PC-3 (cell line): ENCODE results near the gene IL36B. TPM values are rescaled to one million over a fixed set of nuclear protein-coding genes. Genes with fewer than 3 reads are reported as not detected.

Source experiments
- ATAC-seq: fragments of 200-7000 bp; cut with Tn5 transposase; 2 replicates; pipeline ENCODE4 v1.9.1; 2020; ENCODE audit warnings: mild to moderate bottlenecking, moderate library complexity
- BruUV-seq: library from RNA; stranded (reverse); fragments of 400-500 nt; replicated peaks from 2 replicates; lab custom pipeline; 2021; lab: Mats Ljungman, UMichigan
- CTCF ChIA-PET: fragments of 300-600 bp; sonication (Branson Sonifier 250); formaldehyde crosslinking; loops from one replicate; lab custom pipeline; 2022; ENCODE audit warnings: antibody characterized with exemption; lab: Charles Lee
- POLR2A ChIA-PET: fragments of 300-600 bp; sonication (Branson Sonifier 250); formaldehyde crosslinking; loops from one replicate; lab custom pipeline; 2022; ENCODE audit warnings: antibody characterized with exemption; ENCODE audit not compliant: unreplicated experiment; lab: Charles Lee
- DNase-seq: peaks from one replicate; pipeline ENCODE4 v3.0.0-alpha.2; 2015
- H2AFZ ChIP-seq: fragments of 300-600 bp; sonication (generic); 2 replicates; pipeline ENCODE4 v1.6.0; 2016; ENCODE audit warnings: antibody characterized with exemption, low read length
- H3F3A ChIP-seq: fragments of 300-600 bp; sonication (generic); one replicate; pipeline ENCODE4 v1.6.0; 2017; ENCODE audit warnings: antibody characterized with exemption, low read length, control low read depth, mild to moderate bottlenecking; ENCODE audit not compliant: unreplicated experiment
- H3K27ac ChIP-seq: fragments of 300-600 bp; sonication (generic); 2 replicates; pipeline ENCODE4 v1.5.1; 2016; ENCODE audit warnings: mild to moderate bottlenecking, low read length
- H3K27me3 ChIP-seq: fragments of 300-600 bp; sonication (generic); 2 replicates; pipeline ENCODE4 v1.6.1; 2016; ENCODE audit warnings: low read length, mixed read lengths
- H3K36me3 ChIP-seq: fragments of 300-600 bp; sonication (generic); 2 replicates; pipeline ENCODE4 v1.6.1; 2016; ENCODE audit warnings: low read depth, mixed run types, low read length, mixed read lengths
- H3K4me1 ChIP-seq: fragments of 300-600 bp; sonication (generic); 2 replicates; pipeline ENCODE4 v1.5.1; 2016; ENCODE audit warnings: low read length; ENCODE audit not compliant: insufficient read depth
- H3K4me2 ChIP-seq: fragments of 300-600 bp; sonication (generic); 2 replicates; pipeline ENCODE4 v1.6.0; 2016; ENCODE audit warnings: low read length
- H3K4me3 ChIP-seq: fragments of 300-600 bp; sonication (generic); 2 replicates; pipeline ENCODE4 v1.5.1; 2016; ENCODE audit warnings: mild to moderate bottlenecking, low read length, mixed read lengths
- H3K79me2 ChIP-seq: fragments of 300-600 bp; sonication (generic); 2 replicates; pipeline ENCODE4 v1.6.1; 2017; ENCODE audit warnings: low read length, mixed read lengths
- H3K9ac ChIP-seq: fragments of 300-600 bp; sonication (generic); 2 replicates; pipeline ENCODE4 v1.6.0; 2016; ENCODE audit warnings: mild to moderate bottlenecking, low read length
- H3K9me2 ChIP-seq: fragments of 300-600 bp; sonication (generic); replicated peaks from 2 replicates; pipeline ENCODE4 v1.6.1; 2016; ENCODE audit warnings: mixed run types, low read length, mixed read lengths
- H3K9me3 ChIP-seq: fragments of 300-600 bp; sonication (generic); 2 replicates; pipeline ENCODE4 v1.6.1; 2016; ENCODE audit warnings: low read length, mixed read lengths
- H4K20me1 ChIP-seq: fragments of 300-600 bp; sonication (generic); 2 replicates; pipeline ENCODE4 v1.6.1; 2016; ENCODE audit warnings: low read length, mixed read lengths
- CTCF ChIP-seq: fragments of 300-600 bp; sonication (generic); conservative IDR thresholded peaks from 2 replicates; pipeline ENCODE4 v1.5.1; 2017; ENCODE audit warnings: antibody characterized with exemption, low read depth, mild to moderate bottlenecking, low read length
- EZH2 ChIP-seq: fragments of 300-600 bp; sonication (generic); IDR thresholded peaks from one replicate; pipeline ENCODE4 v1.6.1; 2017; ENCODE audit warnings: antibody characterized with exemption, mild to moderate bottlenecking, low read length; ENCODE audit not compliant: unreplicated experiment
- EZH2phosphoT487 ChIP-seq: fragments of 300-600 bp; sonication (generic); IDR thresholded peaks from 2 replicates; pipeline ENCODE4 v1.6.1; 2018; ENCODE audit warnings: mild to moderate bottlenecking, antibody characterized with exemption, low read length, borderline replicate concordance
- intact Hi-C: fragments of 100-400 bp; cut with micrococcal nuclease; formaldehyde crosslinking; loops from 2 replicates; pipeline ENCODE4 v1.9.0; 2023
- total RNA-seq: library from RNA; depleted of rRNA; stranded (reverse); fragments of >200 nt; gene quantifications from 2 replicates; pipeline ENCODE4 v1.2.3, GENCODE V29; 2014

IL36B gene
- total RNA-seq, 1 experiment from 2014 or later = not detected

DNA sequence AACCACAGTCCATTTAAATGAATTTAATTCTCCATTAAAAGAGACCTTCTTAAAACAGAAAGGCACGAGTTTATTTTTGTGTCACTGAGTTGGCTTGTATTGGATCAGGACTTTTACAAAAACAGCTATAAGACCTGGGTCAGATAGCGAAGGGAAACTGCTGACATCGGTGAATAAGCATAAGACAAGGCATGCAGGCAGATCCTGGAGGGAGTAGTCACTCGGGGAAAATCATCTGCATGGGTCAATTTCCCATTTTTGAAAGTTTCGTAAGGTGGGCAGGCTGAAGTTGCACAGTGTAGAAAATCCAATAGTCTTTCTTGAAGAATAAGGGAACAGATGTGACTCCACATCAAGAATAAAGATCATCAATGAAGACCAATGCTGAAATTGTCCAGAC, 12.9 kb downstream of the IL36B start:
- ChIA-PET CTCF (no interaction called here), POLR2A (no interaction called here)
- no peak overlapping the region for H2AFZ ChIP-seq
- no peak overlapping the region for H3K9ac ChIP-seq
- DNase-seq (no peak), ATAC-seq (no peak)
- no peak overlapping the region for H3K4me2 ChIP-seq
- H3F3A ChIP-seq = no peaks in the 10 kb centered on the region
- no peak for TF ChIP-seq EZH2
- TF ChIP-seq EZH2phosphoT487 = no peak
- TF ChIP-seq CTCF = no peak
- no peaks in the 10 kb centered on the region for H3K9me2 ChIP-seq
- no TSS peak for BruUV-seq
- intact Hi-C loops = no loop called here
- no peaks in the 10 kb centered on the region for H3K36me3 ChIP-seq
- no peaks in the 10 kb centered on the region for H3K27me3 ChIP-seq
- H3K27ac ChIP-seq = no peak overlapping the region
- H3K9me3 ChIP-seq = no peaks in the 10 kb centered on the region
- no peaks in the 10 kb centered on the region for H4K20me1 ChIP-seq
- no peaks in the 10 kb centered on the region for H3K4me1 ChIP-seq
- no peak overlapping the region for H3K4me3 ChIP-seq
- H3K79me2 ChIP-seq = no peaks in the 10 kb centered on the region

- no peak overlapping the region for H3K4me2 ChIP-seq
- H3K4me3 ChIP-seq = no peak overlapping the region
- H3K79me2 ChIP-seq = no peaks in the 10 kb centered on the region
- intact Hi-C loops = no loop called here
- no peaks in the 10 kb centered on the region for H3F3A ChIP-seq
- TF ChIP-seq EZH2phosphoT487 (no peak), CTCF (no peak), EZH2 (no peak)
- H3K9me3 ChIP-seq = no peaks in the 10 kb centered on the region
- no TSS peak for BruUV-seq
- H3K27me3 ChIP-seq = no peaks in the 10 kb centered on the region
- H3K9ac ChIP-seq = no peak overlapping the region
- no peak overlapping the region for H3K27ac ChIP-seq
- no peaks in the 10 kb centered on the region for H4K20me1 ChIP-seq
- ChIA-PET CTCF (no interaction called here), POLR2A (no interaction called here)
- H2AFZ ChIP-seq = no peak overlapping the region
- ATAC-seq (no peak), DNase-seq (no peak)
- H3K9me2 ChIP-seq = no peaks in the 10 kb centered on the region
- H3K4me1 ChIP-seq = no peaks in the 10 kb centered on the region
- no peaks in the 10 kb centered on the region for H3K36me3 ChIP-seq
Observed at GRCh38 chr2:113039158-113039557, 13.5 kb downstream of the IL36B start.

GRCh38 chr2:113038291-113038690, 14.4 kb downstream of the IL36B start:
- Histone ChIP-seq H3K9ac (no peak overlapping the region), H3K4me1 (no peaks in the 10 kb centered on the region), H3K4me2 (no peak overlapping the region), H3K9me2 (no peaks in the 10 kb centered on the region), H3K36me3 (no peaks in the 10 kb centered on the region), H3K9me3 (no peaks in the 10 kb centered on the region), H4K20me1 (no peaks in the 10 kb centered on the region), H3K4me3 (no peak overlapping the region), H3K27me3 (no peaks in the 10 kb centered on the region), H3K27ac (no peak overlapping the region), H2AFZ (no peak overlapping the region), H3F3A (no peaks in the 10 kb centered on the region), H3K79me2 (no peaks in the 10 kb centered on the region)
- ChIA-PET POLR2A (no interaction called here), CTCF (no interaction called here)
- no peak for TF ChIP-seq CTCF
- no peak for TF ChIP-seq EZH2phosphoT487
- no peak for TF ChIP-seq EZH2
- no peak for DNase-seq
- BruUV-seq = no TSS peak
- ATAC-seq = no peak
- intact Hi-C loops = no loop called here
